ENCODE results near the gene RUVBL1.

RUVBL1 gene

GRCh38 chr3:128082546-128082945 lies 41.1 kb downstream of the RUVBL1 start:
- DNase-seq, result no peak

GRCh38 chr3:128081846-128082245 lies 41.8 kb downstream of the RUVBL1 start:
- peak in 1 of 2 donors; percentile 21 for DNase-seq

GRCh38 chr3:128081226-128081625 lies 42.4 kb downstream of the RUVBL1 start:
- DNase-seq, result no peak

- peak; percentile 68 to 82 for DNase-seq
Measured at GRCh38 chr3:128080323-128081080, 43.1 kb downstream of the RUVBL1 start.

GRCh38 chr3:128079823-128080222 lies 43.8 kb downstream of the RUVBL1 start:
- no peak for DNase-seq

- no peak for DNase-seq
Measured at GRCh38 chr3:128078875-128079274, 44.7 kb downstream of the RUVBL1 start.

- DNase-seq, result no peak
Measured at GRCh38 chr3:128078322-128078721, 45.3 kb downstream of the RUVBL1 start.

GRCh38 chr3:128077665-128078064 lies 45.9 kb downstream of the RUVBL1 start:
- DNase-seq, result peak; percentile 45 to 63

GRCh38 chr3:128077202-128077624 lies 46.4 kb downstream of the RUVBL1 start:
- peak; percentile 54 to 56 for DNase-seq

GRCh38 chr3:128076483-128077201 lies 47.0 kb downstream of the RUVBL1 start:
- peak; percentile 54 to 65 for DNase-seq

GRCh38 chr3:128075522-128076482 lies 47.8 kb downstream of the RUVBL1 start:
- DNase-seq, result peak; percentile 90 to 94

GRCh38 chr3:128074851-128075521 lies 48.6 kb downstream of the RUVBL1 start:
- peak; percentile 15 to 47 for DNase-seq

- no peak for DNase-seq
Measured at GRCh38 chr3:128073807-128074206, 49.8 kb downstream of the RUVBL1 start.

GRCh38 chr3:128073185-128073725 lies 50.4 kb downstream of the RUVBL1 start:
- no peak for DNase-seq

GRCh38 chr3:128072454-128073184 lies 51.0 kb downstream of the RUVBL1 start:
- DNase-seq, result no peak

- DNase-seq, result no peak
Measured at GRCh38 chr3:128071771-128072453, 51.7 kb downstream of the RUVBL1 start.

- no peak for DNase-seq
Measured at GRCh38 chr3:128070898-128071591, 52.6 kb downstream of the RUVBL1 start.

- no peak for DNase-seq
Measured at GRCh38 chr3:128069271-128069670, 54.3 kb downstream of the RUVBL1 start.

GRCh38 chr3:128068156-128068620 lies 55.4 kb downstream of the RUVBL1 start:
- peak; percentile 37 to 44 for DNase-seq

GRCh38 chr3:128067489-128067888 lies 56.1 kb downstream of the RUVBL1 start:
- no peak for DNase-seq

Data from inflammatory macrophage (primary cell).